H1 (cell line): ENCODE data around the gene PROX2. TPM values are rescaled to one million over a fixed set of nuclear protein-coding genes. Genes with fewer than 3 reads are reported as not detected.

ENCODE experiments used
- CTCF ChIA-PET: fragments of 300-600 bp; sonication (Branson Sonifier 250); formaldehyde crosslinking; loops from one replicate; lab custom pipeline; 2021; ENCODE audit not compliant: partially characterized antibody; lab: Charles Lee
- POLR2A ChIA-PET: fragments of 300-600 bp; sonication (Branson Sonifier 250); formaldehyde crosslinking; loops from one replicate; lab custom pipeline; 2021; ENCODE audit warnings: inconsistent platforms; ENCODE audit not compliant: partially characterized antibody; lab: Charles Lee
- DNase-seq, 2 experiments: peaks; one replicate each; pipeline versions ENCODE4 v3.0.0 to v3.0.0-alpha.2; 2010 to 2022; ENCODE audit warnings: low spot score in 2 of 2, low read depth in 1 of 2, mixed read lengths in 1 of 2
- FAIRE-seq: peaks from 2 replicates; lab custom pipeline; 2011; peaks lifted over from hg19 to GRCh38; lab: Jason Lieb, UNC
- H2AFZ ChIP-seq: 2 replicates; pipeline ENCODE4 v1.8.1; 2012; ENCODE audit warnings: low read length, inconsistent platforms
- H2AK5ac ChIP-seq: 2 replicates; pipeline ENCODE4 v1.6.1; 2013; ENCODE audit warnings: low read depth, low read length
- H2BK120ac ChIP-seq: replicated peaks from 2 replicates; pipeline ENCODE3; 2013; ENCODE audit warnings: low read depth, low read length, inconsistent platforms
- H2BK12ac ChIP-seq: 2 replicates; pipeline ENCODE4 v1.6.1; 2013; ENCODE audit warnings: low read depth, low read length
- H2BK15ac ChIP-seq: 2 replicates; pipeline ENCODE4 v1.6.1; 2013; ENCODE audit warnings: low read length
- H2BK20ac ChIP-seq: 2 replicates; pipeline ENCODE4 v1.6.1; 2013; ENCODE audit warnings: low read length
- H2BK5ac ChIP-seq: 2 replicates; pipeline ENCODE4 v1.6.1; 2013; ENCODE audit warnings: low read depth, low read length
- H3K14ac ChIP-seq: 2 replicates; pipeline ENCODE4 v1.6.1; 2013; ENCODE audit warnings: inconsistent platforms; ENCODE audit not compliant: insufficient read length
- H3K18ac ChIP-seq: 2 replicates; pipeline ENCODE4 v1.6.1; 2013; ENCODE audit warnings: low read length; ENCODE audit errors: extremely low read depth
- H3K23ac ChIP-seq: 2 replicates; pipeline ENCODE4 v1.6.1; 2013; ENCODE audit warnings: inconsistent platforms; ENCODE audit not compliant: insufficient read length
- H3K23me2 ChIP-seq: 2 replicates; pipeline ENCODE4 v1.6.1; 2013; ENCODE audit warnings: low read depth, low read length
- H3K27ac ChIP-seq: 2 replicates; pipeline ENCODE4 v1.6.1; 2011; ENCODE audit warnings: low read depth, low read length, inconsistent platforms
- H3K27me3 ChIP-seq, 4 experiments: replicated peaks in 1 of 4; 1 replicate in 1 of 4; 2 replicates in 3 of 4; pipeline versions ENCODE4 v1.6.1 to v1.8.1; 2011 to 2013; ENCODE audit warnings: low read length in 3 of 4, mild to moderate bottlenecking in 3 of 4, inconsistent platforms in 2 of 4, mixed read lengths in 2 of 4, moderate library complexity in 1 of 4; ENCODE audit not compliant: control insufficient read depth in 3 of 4, insufficient read depth in 3 of 4; ENCODE audit errors: extremely low read depth in 1 of 4
- H3K36me3 ChIP-seq, 4 experiments: 2 replicates each; pipeline versions ENCODE4 v1.6.1 to v1.8.1; 2011 to 2013; ENCODE audit warnings: mild to moderate bottlenecking in 4 of 4, low read length in 3 of 4, moderate library complexity in 2 of 4, control low read depth in 1 of 4, inconsistent platforms in 1 of 4; ENCODE audit not compliant: insufficient read depth in 4 of 4, control insufficient read depth in 2 of 4
- H3K4ac ChIP-seq: replicated peaks from 2 replicates; pipeline ENCODE3; 2013; ENCODE audit warnings: low read length, low read depth, mixed read lengths, inconsistent platforms; ENCODE audit not compliant: insufficient read length
- H3K4me1 ChIP-seq, 4 experiments: replicated peaks in 1 of 4; 1 replicate in 1 of 4; 2 replicates in 3 of 4; pipeline versions ENCODE4 v1.6.1 to v1.8.1; 2011 to 2013; ENCODE audit warnings: low read length in 3 of 4, inconsistent platforms in 2 of 4, mixed read lengths in 1 of 4; ENCODE audit not compliant: insufficient read depth in 4 of 4, control insufficient read depth in 3 of 4
- H3K4me2 ChIP-seq, 2 experiments: 2 replicates each; pipeline versions ENCODE4 v1.6.1 to v1.8.1; 2011 to 2013; ENCODE audit warnings: low read depth in 2 of 2, low read length in 2 of 2, control low read depth in 1 of 2, inconsistent platforms in 1 of 2, mild to moderate bottlenecking in 1 of 2; ENCODE audit not compliant: insufficient read depth in 1 of 2
- H3K4me3 ChIP-seq, 4 experiments: fragments of 200-600, 300-600 bp in 1 of 4; sonication (generic), shearing (Covaris generic), sonication (Bioruptor Twin) in 1 of 4; 2 replicates each; pipeline versions ENCODE4 v1.5.1 to v1.8.1; 2011 to 2016; ENCODE audit warnings: low read length in 4 of 4, low read depth in 3 of 4, control low read depth in 2 of 4, inconsistent platforms in 2 of 4, mild to moderate bottlenecking in 2 of 4, mixed read lengths in 1 of 4, moderate library complexity in 1 of 4; ENCODE audit not compliant: insufficient read depth in 2 of 4; ENCODE audit errors: extremely low read depth in 1 of 4
- H3K56ac ChIP-seq: replicated peaks from 2 replicates; pipeline ENCODE3; 2013; ENCODE audit warnings: low read depth, mild to moderate bottlenecking, mixed read lengths, low read length, inconsistent platforms; ENCODE audit not compliant: insufficient read length
- H3K79me1 ChIP-seq: 2 replicates; pipeline ENCODE4 v1.6.1; 2013; ENCODE audit warnings: low read depth, low read length, control low read depth
- H3K79me2 ChIP-seq, 2 experiments: 2 replicates each; pipeline versions ENCODE4 v1.6.1 to v1.8.1; 2012 to 2013; ENCODE audit warnings: low read length in 2 of 2, mild to moderate bottlenecking in 2 of 2, inconsistent platforms in 1 of 2; ENCODE audit not compliant: insufficient read depth in 2 of 2, control insufficient read depth in 1 of 2
- H3K9ac ChIP-seq, 4 experiments: replicated peaks in 1 of 4; 1 replicate in 1 of 4; 2 replicates in 3 of 4; pipeline versions ENCODE4 v1.6.1 to v1.8.1; 2011 to 2013; ENCODE audit warnings: low read depth in 3 of 4, low read length in 3 of 4, control low read depth in 2 of 4, mild to moderate bottlenecking in 2 of 4, moderate library complexity in 2 of 4, inconsistent platforms in 1 of 4; ENCODE audit errors: extremely low read depth in 1 of 4
- H3K9me3 ChIP-seq, 2 experiments: 2 replicates each; pipeline versions ENCODE4 v1.6.1 to v1.8.1; 2012 to 2013; ENCODE audit warnings: mild to moderate bottlenecking in 2 of 2, moderate library complexity in 2 of 2, control low read depth in 1 of 2, inconsistent platforms in 1 of 2, low read depth in 1 of 2, low read length in 1 of 2, mixed read lengths in 1 of 2; ENCODE audit not compliant: insufficient read depth in 2 of 2
- H4K20me1 ChIP-seq, 2 experiments: replicated peaks in 1 of 2; 2 replicates each; pipeline versions ENCODE3 to v1.8.1; 2011 to 2013; ENCODE audit warnings: inconsistent platforms in 2 of 2, low read length in 2 of 2, mild to moderate bottlenecking in 1 of 2; ENCODE audit not compliant: insufficient read depth in 2 of 2, control insufficient read depth in 1 of 2
- H4K5ac ChIP-seq: 2 replicates; pipeline ENCODE4 v1.6.1; 2013; ENCODE audit warnings: low read length, low read depth, mixed read lengths, inconsistent platforms; ENCODE audit not compliant: insufficient read length
- H4K8ac ChIP-seq: 2 replicates; pipeline ENCODE4 v1.8.0; 2013; ENCODE audit warnings: mild to moderate bottlenecking, moderate library complexity, low read length, inconsistent platforms; ENCODE audit not compliant: insufficient read depth; ENCODE audit errors: extremely low read depth
- H4K91ac ChIP-seq: replicated peaks from 2 replicates; pipeline ENCODE3; 2013; ENCODE audit warnings: low read length, mixed read lengths, inconsistent platforms; ENCODE audit not compliant: insufficient read length
- ASH2L ChIP-seq: fragments of 200-600, 300-600 bp; sonication (generic); IDR thresholded peaks from one replicate; pipeline ENCODE4 v1.7.1; 2017; ENCODE audit warnings: low read length
- CHD1 ChIP-seq: IDR thresholded peaks from 2 replicates; pipeline ENCODE4 v1.6.1; 2012; ENCODE audit warnings: low read depth, low read length, improper control_type of control experiment
- CREB1 ChIP-seq: IDR thresholded peaks from 2 replicates; pipeline ENCODE4 v1.6.1; 2012; ENCODE audit warnings: inconsistent platforms
- E2F6 ChIP-seq: IDR thresholded peaks from 2 replicates; pipeline ENCODE4 v1.6.1; 2012; ENCODE audit warnings: inconsistent platforms
- RXRA ChIP-seq: IDR thresholded peaks from 2 replicates; pipeline ENCODE4 v1.6.1; 2011; ENCODE audit warnings: low read depth, mild to moderate bottlenecking, low read length, moderate library complexity; ENCODE audit not compliant: insufficient read depth
- TCF12 ChIP-seq: IDR thresholded peaks from 2 replicates; pipeline ENCODE4 v1.6.1; 2011; ENCODE audit warnings: low read depth, mild to moderate bottlenecking, low read length
- TEAD4 ChIP-seq: IDR thresholded peaks from 2 replicates; pipeline ENCODE4 v1.6.1; 2012; ENCODE audit warnings: low read depth, low read length, inconsistent platforms, mixed read lengths
- ZNF274 ChIP-seq: IDR thresholded peaks from 2 replicates; pipeline ENCODE4 v1.7.0; 2012; ENCODE audit warnings: low read length, borderline replicate concordance; ENCODE audit errors: extremely low read depth
- WGBS, 2 experiments: shearing (Covaris generic) in 1 of 2; methylation state at CpG; one replicate each; pipeline versions ENCODE4 v1.1.6 to v1.1.7; 2013 to 2015; ENCODE audit warnings: low lambda C conversion rate in 2 of 2, mixed read lengths in 2 of 2, inconsistent platforms in 1 of 2, low coverage in 1 of 2, missing lambda C conversion rate in 1 of 2; ENCODE audit not compliant: insufficient replicate concordance in 2 of 2, insufficient coverage in 1 of 2, insufficient read length in 1 of 2; ENCODE audit errors: extremely low coverage in 1 of 2, missing lambda C conversion rate in 1 of 2; 5-methylcytosine and 5-hydroxymethylcytosine counted together
- polyA plus RNA-seq, 7 experiments: library from polyadenylated mRNA; depleted of rRNA in 3 of 7; stranded (reverse) in 5 of 7; unstranded in 2 of 7; fragments of >200 nt in 5 of 7; fragments of 200-250 nt in 2 of 7; gene quantifications; 1 replicate in 5 of 7; 2 replicates in 1 of 7; 4 replicates in 1 of 7; pipeline versions ENCODE4 v1.2.1 to v1.2.3, GENCODE V29; 2011 to 2013; ENCODE audit warnings: missing spikeins in 2 of 7, mixed read lengths in 2 of 7
- total RNA-seq: library from RNA; stranded (reverse); fragmentation: NEBNext Ultra II Directional; extraction: Animal tissue kit (Norgen Biotek cat#: 25700); gene quantifications from 2 replicates; pipeline ENCODE4 v1.2.1, GENCODE V29; 2021

PROX2 gene
- total and polyA plus RNA-seq, 2 of the 8 experiments (the other 6 are each of a cell fraction or from before 2014, with no cell fraction given), result 0.03 TPM; not detected in 1

GRCh38 chr14:74890262-74890661, 14.3 kb upstream of the PROX2 start:
- Histone ChIP-seq H4K5ac (no peak overlapping the region), H3K4ac (no peak overlapping the region), H3K23ac (no peak overlapping the region), H3K79me2 (peaks cover 0 to 38% of the 10 kb centered on the region in 2 experiments; a peak in 2 of 4 replicates), H2BK120ac (no peak overlapping the region), H2BK15ac (no peak overlapping the region), H4K8ac (no peak overlapping the region), H3K4me3 (no peak overlapping the region), H3K79me1 (peaks cover 5% of the 10 kb centered on the region), H3K14ac (no peak overlapping the region), H3K4me1 (peaks cover 6 to 14% (median 13%) of the 10 kb centered on the region in 4 experiments), H4K91ac (no peak overlapping the region), H3K56ac (no peak overlapping the region), H3K4me2 (no peak overlapping the region), H3K36me3 (peaks cover 24 to 65% (median 48%) of the 10 kb centered on the region in 4 experiments), H2BK5ac (no peak overlapping the region), H4K20me1 (peaks cover 1 to 13% of the 10 kb centered on the region in 2 experiments), H3K18ac (no peak overlapping the region), H2AFZ (no peak overlapping the region), H3K9ac (no peak overlapping the region), H3K23me2 (no peaks in the 10 kb centered on the region; the same call in 1 of the 2 replicates), H3K27me3 (no peaks in the 10 kb centered on the region), H2BK12ac (no peak overlapping the region), H2AK5ac (no peak overlapping the region), H3K9me3 (no peaks in the 10 kb centered on the region), H2BK20ac (no peak overlapping the region), H3K27ac (no peak overlapping the region)
- no peak for TF ChIP-seq ASH2L
- TF ChIP-seq E2F6, result no peak
- TF ChIP-seq RXRA, result no peak
- no peak for TF ChIP-seq CHD1
- no peak for TF ChIP-seq TCF12
- TF ChIP-seq CREB1, result no peak
- TF ChIP-seq TEAD4, result no peak
- TF ChIP-seq ZNF274, result no peak
- no peak for DNase-seq
- POLR2A ChIA-PET, result interaction anchor here (1.2 to 2.1 kb wide), 3 partner anchors 13 to 29 kb away, joined by 3 to 8 read pairs (median 3); no protein-coding TSS in a partner anchor
- CTCF ChIA-PET, result interaction anchor here (0.7 to 24.8 kb wide), 6 partner anchors 8 to 33 kb away, joined by 3 to 509 read pairs (median 8); no protein-coding TSS in a partner anchor
- WGBS, 2 experiments, result 96% methylated on average over 6 of the region's 6 CpGs; no CpG with 5 or more reads in 1 of the 2 experiments
- FAIRE-seq, result no peak
